ENCODE data around the gene NFATC4.

DNA sequence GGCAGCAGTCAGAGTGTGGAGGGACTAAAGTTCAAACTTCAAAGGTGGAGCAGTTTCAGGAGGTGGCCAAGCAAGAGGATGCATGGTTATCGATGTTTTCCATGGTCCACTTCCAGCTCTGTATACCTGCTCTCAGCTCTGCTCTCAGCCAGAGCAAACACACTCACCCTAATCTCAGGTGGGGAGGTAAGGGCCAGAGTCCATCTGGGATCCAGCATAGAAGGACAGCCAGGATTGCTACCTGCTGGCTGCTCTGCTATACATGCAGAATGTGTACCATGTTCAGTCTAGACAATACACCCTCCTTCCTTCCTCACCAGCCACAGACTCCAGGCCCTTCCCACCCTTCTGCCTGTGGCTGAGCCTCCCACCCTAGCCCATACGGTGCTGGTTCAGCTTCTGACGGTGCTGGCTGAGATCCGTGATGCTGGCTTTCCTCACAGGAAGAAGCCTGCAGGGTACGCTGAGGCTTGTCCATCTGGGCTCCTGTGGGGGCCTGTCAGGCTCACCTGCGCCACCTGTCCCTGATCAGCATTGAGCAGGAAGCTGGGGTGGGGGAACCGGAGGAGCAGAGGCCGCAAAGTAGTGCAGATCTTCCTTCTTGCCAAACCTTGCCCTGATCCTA is 59.0 kb downstream of the NFATC4 start:
- TF ChIP-seq, protein P1, sequence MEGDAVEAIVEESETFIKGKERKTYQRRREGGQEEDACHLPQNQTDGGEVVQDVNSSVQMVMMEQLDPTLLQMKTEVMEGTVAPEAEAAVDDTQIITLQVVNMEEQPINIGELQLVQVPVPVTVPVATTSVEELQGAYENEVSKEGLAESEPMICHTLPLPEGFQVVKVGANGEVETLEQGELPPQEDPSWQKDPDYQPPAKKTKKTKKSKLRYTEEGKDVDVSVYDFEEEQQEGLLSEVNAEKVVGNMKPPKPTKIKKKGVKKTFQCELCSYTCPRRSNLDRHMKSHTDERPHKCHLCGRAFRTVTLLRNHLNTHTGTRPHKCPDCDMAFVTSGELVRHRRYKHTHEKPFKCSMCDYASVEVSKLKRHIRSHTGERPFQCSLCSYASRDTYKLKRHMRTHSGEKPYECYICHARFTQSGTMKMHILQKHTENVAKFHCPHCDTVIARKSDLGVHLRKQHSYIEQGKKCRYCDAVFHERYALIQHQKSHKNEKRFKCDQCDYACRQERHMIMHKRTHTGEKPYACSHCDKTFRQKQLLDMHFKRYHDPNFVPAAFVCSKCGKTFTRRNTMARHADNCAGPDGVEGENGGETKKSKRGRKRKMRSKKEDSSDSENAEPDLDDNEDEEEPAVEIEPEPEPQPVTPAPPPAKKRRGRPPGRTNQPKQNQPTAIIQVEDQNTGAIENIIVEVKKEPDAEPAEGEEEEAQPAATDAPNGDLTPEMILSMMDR (tag by site-specific recombination; IDR thresholded peaks at IDR 0.05): no peak
- TF ChIP-seq ZNF561 (tag by site-specific recombination; IDR thresholded peaks at IDR 0.05; ENCODE audit: borderline replicate concordance): no peak
- TF ChIP-seq ZBTB1 (tag by site-specific recombination; IDR thresholded peaks at IDR 0.05): no peak

Measured in HEK293 (cell line).